ENCODE data around the gene TIMM50. TPM values are rescaled to one million over a fixed set of nuclear protein-coding genes. Genes with fewer than 3 reads are reported as not detected.

The TIMM50 gene
- total and polyA plus RNA-seq, 2 of the 8 experiments (the other 6 are each of a cell fraction or from before 2014, with no cell fraction given), result 155 to 187 TPM

- Histone ChIP-seq H3K56ac (replicated peaks; ENCODE audit: insufficient read length, low read depth, low read length) (no peak overlapping the region), H2BK15ac (ENCODE audit: low read length) (no peak overlapping the region), H2BK12ac (ENCODE audit: low read depth, low read length) (no peak overlapping the region; the same call in 1 of the 2 replicates), H3K18ac (ENCODE audit: extremely low read depth, low read length) (peak overlapping the region; percentile 87), H2AFZ (ENCODE audit: low read length) (peak overlapping the region; percentile 18; the same call in 1 of the 2 replicates), H3K27ac (ENCODE audit: low read depth, low read length) (peak overlapping the region; percentile 82), H3K14ac (ENCODE audit: insufficient read length) (no peak overlapping the region), H2BK120ac (replicated peaks; ENCODE audit: low read depth, low read length) (peak overlapping the region; percentile 6), H2BK5ac (ENCODE audit: low read depth, low read length) (peak overlapping the region; percentile 36), H4K20me1 (replicated peaks in 1 of 2; ENCODE audit: control insufficient read depth in 1 of 2, insufficient read depth in 2 of 2, low read length in 2 of 2) (no peaks in the 10 kb centered on the region), H4K8ac (ENCODE audit: extremely low read depth, insufficient read depth, low read length) (peak overlapping the region; percentile 85; the same call in 1 of the 2 replicates), H3K23ac (ENCODE audit: insufficient read length) (peak overlapping the region; percentile 1), H3K36me3 (ENCODE audit: control insufficient read depth in 2 of 4, insufficient read depth in 4 of 4, low read length in 3 of 4) (no peaks in the 10 kb centered on the region), H3K4ac (replicated peaks; ENCODE audit: insufficient read length, low read depth, low read length) (no peak overlapping the region), H3K27me3 (replicated peaks in 1 of 4; ENCODE audit: control insufficient read depth in 3 of 4, extremely low read depth in 1 of 4, insufficient read depth in 3 of 4, low read length in 3 of 4) (no peaks in the 10 kb centered on the region), H3K79me1 (ENCODE audit: low read depth, low read length) (no peaks in the 10 kb centered on the region), H4K5ac (ENCODE audit: insufficient read length, low read depth, low read length) (no peak overlapping the region), H3K9me3 (ENCODE audit: insufficient read depth in 2 of 2, low read depth in 1 of 2, low read length in 1 of 2) (no peaks in the 10 kb centered on the region), H3K79me2 (ENCODE audit: control insufficient read depth in 1 of 2, insufficient read depth in 2 of 2, low read length in 2 of 2) (peaks cover 0 to 14% of the 10 kb centered on the region in 2 experiments; a peak in 2 of 4 replicates), H3K9ac (replicated peaks in 1 of 4; ENCODE audit: extremely low read depth in 1 of 4, low read depth in 3 of 4, low read length in 3 of 4) (peak overlapping the region; percentile 75 to 88 (median 83); a peak in 6 of 7 replicates), H3K4me2 (ENCODE audit: insufficient read depth in 1 of 2, low read depth in 2 of 2, low read length in 2 of 2) (peak overlapping the region; percentile 74 to 78), H2AK5ac (ENCODE audit: low read depth, low read length) (no peak overlapping the region), H4K91ac (replicated peaks; ENCODE audit: insufficient read length, low read length) (peak overlapping the region; percentile 34), H2BK20ac (ENCODE audit: low read length) (no peak overlapping the region), H3K23me2 (ENCODE audit: low read depth, low read length) (peaks cover 2% of the 10 kb centered on the region), H3K4me1 (replicated peaks in 1 of 4; ENCODE audit: control insufficient read depth in 3 of 4, insufficient read depth in 4 of 4, low read length in 3 of 4) (peaks cover 0 to 4% (median under 1%) of the 10 kb centered on the region in 4 experiments; a peak in 3 of 7 replicates), H3K4me3 (ENCODE audit: extremely low read depth in 1 of 4, insufficient read depth in 2 of 4, low read depth in 3 of 4, low read length in 4 of 4) (peak overlapping the region; percentile 70 to 94 (median 92))
- no peak for DNase-seq (ENCODE audit: low read depth in 1 of 2, low spot score in 2 of 2)
- TF ChIP-seq CEBPB (IDR thresholded peaks at IDR 0.05; ENCODE audit: low read depth, low read length) (no peak), SIN3A (conservative IDR thresholded peaks at IDR 0.05 in 1 of 2, IDR thresholded peaks at IDR 0.05 in 1 of 2; ENCODE audit: low read depth in 1 of 2, low read length in 2 of 2) (no peak; a peak in 2 of 4 replicates), BRCA1 (IDR thresholded peaks at IDR 0.05; ENCODE audit: low read depth, low read length) (peak; percentile 60), ASH2L (IDR thresholded peaks at IDR 0.05; ENCODE audit: low read length) (no peak), BACH1 (IDR thresholded peaks at IDR 0.05; ENCODE audit: low read length) (peak; percentile 85; the same call in 1 of the 2 replicates), PHF8 (conservative IDR thresholded peaks at IDR 0.05; ENCODE audit: low read depth, low read length) (no peak), TAF1 (IDR thresholded peaks at IDR 0.05; ENCODE audit: low read depth, low read length) (no peak), EP300 (IDR thresholded peaks at IDR 0.05; ENCODE audit: borderline replicate concordance in 1 of 2, low read depth in 2 of 2, low read length in 2 of 2) (no peak), CHD2 (IDR thresholded peaks at IDR 0.05; ENCODE audit: low read length) (peak; percentile 90), TEAD4 (IDR thresholded peaks at IDR 0.05; ENCODE audit: low read depth, low read length) (peak; percentile 75)
- ChIA-PET CTCF (ENCODE audit: partially characterized antibody) (interaction anchor here (0.7 to 3.6 kb wide), 7 partner anchors 14 to 132 kb away, joined by 3 to 15 read pairs (median 3); no protein-coding TSS in a partner anchor), POLR2A (ENCODE audit: partially characterized antibody) (interaction anchor here (0.6 to 1.9 kb wide), 11 partner anchors 20 to 116 kb away, joined by 3 to 13 read pairs (median 4); partner anchors contain the start of genes RPS16 and SELENOV)
- WGBS, 2 experiments (ENCODE audit: extremely low coverage in 1 of 2, insufficient coverage in 1 of 2, insufficient read length in 1 of 2, insufficient replicate concordance in 2 of 2, low coverage in 1 of 2, low lambda C conversion rate in 2 of 2, missing lambda C conversion rate in 1 of 2), result 8% methylated on average over 10 of the region's 10 CpGs; no CpG with 5 or more reads in 1 of the 2 experiments
- no peak for FAIRE-seq
Measured at GRCh38 chr19:39539165-39539517, 58.5 kb downstream of the TIMM50 start.

All from H1 (cell line).